Measurements from ENCODE around the gene KIAA1755.

The KIAA1755 gene

GRCh38 chr20:38241201-38241600, 19.3 kb downstream of the KIAA1755 start:
- DNase-seq (ENCODE audit: low read depth in 3 of 3), result no peak

GRCh38 chr20:38239441-38239840, 21.1 kb downstream of the KIAA1755 start:
- DNase-seq (ENCODE audit: low read depth in 3 of 3), result no peak

GRCh38 chr20:38238829-38239228, 21.7 kb downstream of the KIAA1755 start:
- DNase-seq (ENCODE audit: low read depth in 3 of 3), result no peak

GRCh38 chr20:38237381-38237780, 23.2 kb downstream of the KIAA1755 start:
- DNase-seq (ENCODE audit: low read depth in 3 of 3), result no peak

- DNase-seq (ENCODE audit: low read depth in 3 of 3), result no peak
Observed at GRCh38 chr20:38231531-38232121, 28.9 kb downstream of the KIAA1755 start.

- no peak for DNase-seq (ENCODE audit: low read depth in 3 of 3)
Observed at GRCh38 chr20:38230957-38231526, 29.5 kb downstream of the KIAA1755 start.

- no peak for DNase-seq (ENCODE audit: low read depth in 3 of 3)
Observed at GRCh38 chr20:38230253-38230551, 30.3 kb downstream of the KIAA1755 start.

- DNase-seq (ENCODE audit: low read depth in 3 of 3), result no peak
Observed at GRCh38 chr20:38229376-38230252, 30.9 kb downstream of the KIAA1755 start.

GRCh38 chr20:38228436-38228835, 32.1 kb downstream of the KIAA1755 start:
- DNase-seq (ENCODE audit: low read depth in 3 of 3), result no peak

- DNase-seq (ENCODE audit: low read depth in 3 of 3), result no peak
Observed at GRCh38 chr20:38227420-38228360, 32.8 kb downstream of the KIAA1755 start.

GRCh38 chr20:38226553-38226952, 34.0 kb downstream of the KIAA1755 start:
- DNase-seq (ENCODE audit: low read depth in 3 of 3), result no peak

GRCh38 chr20:38225900-38226263, 34.7 kb downstream of the KIAA1755 start:
- DNase-seq (ENCODE audit: low read depth in 3 of 3), result no peak

- no peak for DNase-seq (ENCODE audit: low read depth in 3 of 3)
Observed at GRCh38 chr20:38225240-38225899, 35.2 kb downstream of the KIAA1755 start.

GRCh38 chr20:38224531-38224930, 36.0 kb downstream of the KIAA1755 start:
- DNase-seq (ENCODE audit: low read depth in 3 of 3), result no peak

GRCh38 chr20:38223743-38224100, 36.8 kb downstream of the KIAA1755 start:
- DNase-seq (ENCODE audit: low read depth in 3 of 3), result no peak

GRCh38 chr20:38222923-38223742, 37.4 kb downstream of the KIAA1755 start:
- DNase-seq (ENCODE audit: low read depth in 3 of 3), result no peak

GRCh38 chr20:38222231-38222922, 38.2 kb downstream of the KIAA1755 start:
- DNase-seq (ENCODE audit: low read depth in 3 of 3), result peak; percentile 22 to 59 (median 33)

- DNase-seq (ENCODE audit: low read depth in 3 of 3), result peak; percentile 37 to 69 (median 44)
Observed at GRCh38 chr20:38221119-38221589, 39.4 kb downstream of the KIAA1755 start.

- DNase-seq (ENCODE audit: low read depth in 3 of 3), result no peak
Observed at GRCh38 chr20:38220587-38221118, 39.9 kb downstream of the KIAA1755 start.

All from stimulated activated CD4-positive, alpha-beta T cell treated with anti-CD3 and anti-CD28 coated beads, TNF-alpha, amount 100 ng/mL, for 24 hours (primary cell).